A549 (cell line): ENCODE data around the gene RIMKLA. TPM values are rescaled to one million over a fixed set of nuclear protein-coding genes. Genes with fewer than 3 reads are reported as not detected.

Experiments used
- ATAC-seq, 2 experiments: fragments of 200-7000 bp in 1 of 2; fragments of >200 bp in 1 of 2; cut with Nextera tagmentation in 1 of 2; cut with Tn5 transposase in 1 of 2; 3 replicates each; pipeline versions ENCODE4 v1.8.0 to v1.9.1; 2018 to 2020; ENCODE audit warnings: mild to moderate bottlenecking in 1 of 2, moderate library complexity in 1 of 2
- CTCF ChIA-PET: fragments of 300-600 bp; sonication (Branson Sonifier 250); formaldehyde crosslinking; extraction: SDS; loops from one replicate; lab custom pipeline; 2021; ENCODE audit warnings: antibody characterized with exemption, inconsistent platforms; lab: Yijun Ruan, JAX
- POLR2A ChIA-PET: fragments of 350-600 bp; formaldehyde crosslinking; extraction: SDS; loops from one replicate; lab custom pipeline; 2021; ENCODE audit warnings: antibody characterized with exemption, inconsistent platforms; lab: Yijun Ruan, JAX
- DNase-seq, 2 experiments: peaks; one replicate each; pipeline versions ENCODE4 v3.0.0 to v3.0.0-alpha.2; 2011 to 2016; ENCODE audit warnings: low read depth in 1 of 2, low spot score in 1 of 2
- FAIRE-seq: peaks from 2 replicates; lab custom pipeline; 2011; peaks lifted over from hg19 to GRCh38; lab: Jason Lieb, UNC
- H3K27ac ChIP-seq, 2 experiments: fragments of >200 bp; sonication (Bioruptor Twin); formaldehyde crosslinking; 3 replicates each; pipeline ENCODE4 v1.5.1; 2016 to 2017
- H3K4me1 ChIP-seq: fragments of >200 bp; sonication (Bioruptor Twin); formaldehyde crosslinking; 3 replicates; pipeline ENCODE4 v1.6.1; 2016
- H3K4me2 ChIP-seq: fragments of >200 bp; sonication (Bioruptor Twin); formaldehyde crosslinking; 3 replicates; pipeline ENCODE4 v1.6.1; 2016
- H3K4me3 ChIP-seq: fragments of >200 bp; sonication (Bioruptor Twin); formaldehyde crosslinking; 3 replicates; pipeline ENCODE4 v1.5.1; 2016
- H3K9me3 ChIP-seq: fragments of >200 bp; sonication (Bioruptor Twin); formaldehyde crosslinking; 3 replicates; pipeline ENCODE4 v1.6.1; 2016
- ATOH8 ChIP-seq: fragments of 250-450 bp; sonication (Bioruptor Pico); IDR thresholded peaks from 2 replicates; pipeline ENCODE4 v1.5.0; 2020; ENCODE audit warnings: low read depth, mild to moderate bottlenecking, moderate library complexity
- CBX2 ChIP-seq: fragments of 200-600 bp; sonication (generic); IDR thresholded peaks from 2 replicates; pipeline ENCODE4 v1.6.1; 2016; ENCODE audit warnings: low read depth, mild to moderate bottlenecking, borderline replicate concordance
- CEBPB ChIP-seq, 2 experiments: fragments of >200 bp in 1 of 2; sonication (Bioruptor Twin) in 1 of 2; formaldehyde crosslinking in 1 of 2; IDR thresholded peaks; 2 replicates each; pipeline ENCODE4 v1.6.1; 2012 to 2016
- CHD4 ChIP-seq: fragments of 200-600 bp; sonication (generic); IDR thresholded peaks from 2 replicates; pipeline ENCODE4 v1.6.1; 2016; ENCODE audit warnings: antibody characterized with exemption, mild to moderate bottlenecking, borderline replicate concordance
- CTCF ChIP-seq: fragments of >200 bp; sonication (Bioruptor Twin); formaldehyde crosslinking; IDR thresholded peaks from 3 replicates; pipeline ENCODE4 v1.5.1; 2016
- EHF ChIP-seq: fragments of 250-450 bp; sonication (Bioruptor Pico); IDR thresholded peaks from 2 replicates; pipeline ENCODE4 v1.5.0; 2020; ENCODE audit warnings: mild to moderate bottlenecking
- EHMT2 ChIP-seq: fragments of 200-600 bp; sonication (generic); IDR thresholded peaks from 2 replicates; pipeline ENCODE4 v1.6.1; 2016; ENCODE audit warnings: antibody characterized with exemption, low read depth, mild to moderate bottlenecking, moderate library complexity
- ELK1 ChIP-seq: fragments of 150-350 bp; IDR thresholded peaks from 2 replicates; pipeline ENCODE4 v1.6.1; 2014; ENCODE audit warnings: low read depth, mild to moderate bottlenecking, low read length
- EP300 ChIP-seq, 2 experiments: fragments of >200 bp; sonication (Bioruptor Twin); formaldehyde crosslinking; IDR thresholded peaks; 2 replicates in 1 of 2; 3 replicates in 1 of 2; pipeline ENCODE4 v1.6.1; 2016 to 2017
- ESRRA ChIP-seq: fragments of 150-350 bp; IDR thresholded peaks from 2 replicates; pipeline ENCODE4 v1.6.1; 2014; ENCODE audit warnings: mild to moderate bottlenecking, low read length, borderline replicate concordance
- GATA3 ChIP-seq: IDR thresholded peaks from 2 replicates; pipeline ENCODE4 v1.6.1; 2012; ENCODE audit warnings: borderline replicate concordance
- HDAC2 ChIP-seq: fragments of 200-600 bp; sonication (generic); IDR thresholded peaks from 2 replicates; pipeline ENCODE4 v1.6.1; 2016
- HES2 ChIP-seq: fragments of >200 bp; sonication (Bioruptor Twin); formaldehyde crosslinking; IDR thresholded peaks from 2 replicates; pipeline ENCODE4 v1.6.1; 2016
- HOXA7 ChIP-seq: fragments of 250-450 bp; sonication (Bioruptor Pico); IDR thresholded peaks from 2 replicates; pipeline ENCODE4 v1.5.0; 2020; ENCODE audit warnings: mild to moderate bottlenecking, moderate library complexity
- HOXB13 ChIP-seq: fragments of 250-450 bp; sonication (Bioruptor Pico); IDR thresholded peaks from 2 replicates; pipeline ENCODE4 v1.5.0; 2020; ENCODE audit warnings: low read depth, mild to moderate bottlenecking, moderate library complexity
- HOXB5 ChIP-seq: fragments of 250-450 bp; sonication (Bioruptor Pico); IDR thresholded peaks from 2 replicates; pipeline ENCODE4 v1.5.0; 2020; ENCODE audit warnings: mild to moderate bottlenecking, moderate library complexity
- KDM1A ChIP-seq: fragments of 200-600 bp; sonication (generic); IDR thresholded peaks from 2 replicates; pipeline ENCODE4 v1.6.1; 2016; ENCODE audit warnings: low read depth, mild to moderate bottlenecking
- KDM5A ChIP-seq: fragments of 200-600 bp; sonication (generic); IDR thresholded peaks from 2 replicates; pipeline ENCODE4 v1.6.1; 2016; ENCODE audit warnings: antibody characterized with exemption, mild to moderate bottlenecking
- NPAS2 ChIP-seq: fragments of 250-450 bp; sonication (Bioruptor Pico); IDR thresholded peaks from 2 replicates; pipeline ENCODE4 v1.8.0; 2022; ENCODE audit warnings: mild to moderate bottlenecking, moderate library complexity, borderline replicate concordance
- PBX3 ChIP-seq: IDR thresholded peaks from 2 replicates; pipeline ENCODE4 v1.6.1; 2012
- REST ChIP-seq: fragments of 200-600 bp; sonication (generic); IDR thresholded peaks from 2 replicates; pipeline ENCODE4 v1.6.1; 2016; ENCODE audit warnings: antibody characterized with exemption, mild to moderate bottlenecking, moderate library complexity
- RFX5 ChIP-seq: fragments of 450-650 bp; IDR thresholded peaks from 2 replicates; pipeline ENCODE4 v1.7.1; 2014; ENCODE audit warnings: antibody characterized with exemption, mild to moderate bottlenecking, moderate library complexity
- RNF2 ChIP-seq: fragments of 200-600 bp; sonication (generic); IDR thresholded peaks from 2 replicates; pipeline ENCODE4 v1.6.1; 2016; ENCODE audit warnings: low read depth, mild to moderate bottlenecking, antibody characterized with exemption, moderate library complexity, borderline replicate concordance
- WGBS: methylation state at CpG from one replicate; pipeline ENCODE4 v1.1.6; 2017; ENCODE audit errors: missing lambda C conversion rate; 5-methylcytosine and 5-hydroxymethylcytosine counted together
- polyA plus RNA-seq, 4 experiments: library from polyadenylated mRNA; depleted of rRNA in 3 of 4; stranded (reverse); fragments of >200 nt; fragmentation: RNase III in 1 of 4; extraction: RNeasy Plus Mini Kit Qiagen cat#74134 plus additional on column Dnase treatment in 1 of 4; gene quantifications; 2 replicates in 3 of 4; 3 replicates in 1 of 4; pipeline ENCODE4 v1.2.3, GENCODE V29; 2011 to 2017

The RIMKLA gene
- polyA plus RNA-seq, 2 of the 4 experiments (the other 2 are of a cell fraction) = 0.35 to 1.7 TPM

GRCh38 chr1:42348498-42348897 lies 32.1 kb upstream of the RIMKLA start:
- FAIRE-seq (no peak), ATAC-seq (no peak), DNase-seq (no peak)
- ChIA-PET CTCF (no interaction called here), POLR2A (no interaction called here)
- Histone ChIP-seq H3K4me3 (no peak overlapping the region), H3K4me1 (no peaks in the 10 kb centered on the region), H3K27ac (no peak overlapping the region), H3K9me3 (no peaks in the 10 kb centered on the region), H3K4me2 (no peak overlapping the region)
- no peak for TF ChIP-seq HDAC2
- TF ChIP-seq HOXA7 (CRISPR knock-in tag) = no peak
- no peak for TF ChIP-seq CHD4
- no peak for TF ChIP-seq REST
- TF ChIP-seq HES2 = no peak
- TF ChIP-seq CEBPB (IDR thresholded peaks at IDR 0.05) = no peak
- no peak for TF ChIP-seq EHMT2
- no peak for TF ChIP-seq PBX3
- TF ChIP-seq RNF2 = no peak
- TF ChIP-seq ESRRA = no peak
- no peak for TF ChIP-seq GATA3
- TF ChIP-seq EP300 (IDR thresholded peaks at IDR 0.05) = no peak
- TF ChIP-seq HOXB13 = no peak
- no peak for TF ChIP-seq ATOH8 (CRISPR knock-in tag)
- no peak for TF ChIP-seq CBX2
- TF ChIP-seq EHF = no peak
- TF ChIP-seq NPAS2 = no peak

- ChIA-PET POLR2A (no interaction called here), CTCF (no interaction called here)
- WGBS = 0% methylated on average over 1 of the region's 1 CpG
- Histone ChIP-seq H3K4me1 (no peaks in the 10 kb centered on the region), H3K27ac (no peak overlapping the region), H3K4me2 (no peak overlapping the region), H3K9me3 (no peaks in the 10 kb centered on the region), H3K4me3 (no peak overlapping the region)
- no peak for TF ChIP-seq KDM1A
- no peak for TF ChIP-seq HOXB5 (CRISPR knock-in tag)
- no peak for TF ChIP-seq CTCF
- no peak for TF ChIP-seq RFX5
- TF ChIP-seq KDM5A = no peak
- no peak for TF ChIP-seq CHD4
- TF ChIP-seq ELK1 = no peak
- no peak for TF ChIP-seq PBX3
- ATAC-seq = no peak
- no peak for FAIRE-seq
- no peak for DNase-seq
These were observed 30.5 kb upstream of the RIMKLA start for GRCh38 chr1:42350086-42350485.
